Left lung (tissue), 10 donors: ENCODE results near the gene TENM3. TPM values are rescaled to one million over a fixed set of nuclear protein-coding genes. Genes with fewer than 3 reads are reported as not detected.

Source experiments
- ATAC-seq: fragments of 200-7000 bp; cut with Tn5 transposase; one replicate; pipeline ENCODE4 v1.9.1; 2020; ENCODE audit warnings: moderate library complexity
- DNase-seq, 4 donors: peaks; one replicate each; pipeline ENCODE4 v3.0.0-alpha.2; 2013 to 2020
- H3K27ac ChIP-seq, 2 donors: fragments of 200-600 bp; sonication (generic) in 1 of 2; one replicate each; pipeline versions ENCODE4 v1.5.0 to v1.8.0; 2020 to 2021
- H3K27me3 ChIP-seq, 2 donors: fragments of 200-600 bp; sonication (generic) in 1 of 2; one replicate each; pipeline versions ENCODE4 v1.5.0 to v1.8.0; 2020 to 2021
- H3K36me3 ChIP-seq, 2 donors: fragments of 200-600 bp; sonication (generic) in 1 of 2; one replicate each; pipeline versions ENCODE4 v1.5.0 to v1.8.0; 2020 to 2021
- H3K4me1 ChIP-seq, 2 donors: fragments of 200-600 bp; one replicate each; pipeline ENCODE4 v1.8.0; 2021
- H3K4me3 ChIP-seq, 2 donors: fragments of 200-600 bp; sonication (generic) in 1 of 2; one replicate each; pipeline versions ENCODE4 v1.5.0 to v1.8.0; 2020 to 2021; ENCODE audit warnings: mild to moderate bottlenecking in 1 of 2
- H3K9me3 ChIP-seq, 2 donors: fragments of 200-600 bp; sonication (generic) in 1 of 2; one replicate each; pipeline versions ENCODE4 v1.5.0 to v1.8.0; 2020 to 2021
- CTCF ChIP-seq, 2 donors: fragments of 200-600 bp; sonication (generic) in 1 of 2; IDR thresholded peaks; one replicate each; pipeline versions ENCODE4 v1.5.0 to v1.8.0; 2021; ENCODE audit warnings: antibody characterized with exemption in 2 of 2
- intact Hi-C, 2 donors: fragments of 100-400 bp; cut with DNase I; formaldehyde crosslinking; loops; one replicate each; pipeline versions ENCODE4 v1.11.2 to v1.14.2; 2022
- polyA plus RNA-seq, 6 donors: library from polyadenylated mRNA; unstranded; fragments of 120-200 nt; gene quantifications; one replicate each; pipeline ENCODE4 v1.2.1, GENCODE V29; 2013; ENCODE audit not compliant: insufficient read length in 6 of 6
- total RNA-seq, 2 donors: library from RNA; stranded (reverse); fragmentation: NEBNext Ultra II Directional; extraction: Animal tissue kit (Norgen Biotek cat#: 25700); gene quantifications; one replicate each; pipeline ENCODE4 v1.2.1, GENCODE V29; 2021
- donor health status: DM: no; HTN: yes; CAD: no.
- donor health status: DM: no; HTN: no; CAD: no.

Gene TENM3
- total and polyA plus RNA-seq, 8 donors: 2.2 to 5.6 (median 3.1) TPM

DNA sequence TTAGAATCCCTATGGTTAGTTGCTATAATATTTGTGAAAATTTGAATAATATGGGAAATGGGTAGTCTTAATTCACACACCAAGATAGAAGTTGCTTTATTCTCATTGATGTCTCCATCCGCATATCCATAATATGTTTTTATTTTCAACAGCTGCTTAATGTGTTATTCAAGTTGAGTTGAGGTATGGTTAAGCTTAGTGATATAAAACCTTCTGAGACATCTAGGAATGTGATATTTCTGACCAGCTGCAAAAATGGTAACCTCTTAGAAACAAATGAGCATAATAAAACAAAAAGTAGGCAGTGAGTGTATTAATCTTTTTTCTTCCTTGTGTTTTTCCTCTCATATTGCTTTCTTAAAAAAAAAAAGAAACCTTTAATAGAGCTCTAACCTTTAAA lies 172.9 kb downstream of the TENM3 start:
- ATAC-seq (no peak), DNase-seq (no peak)
- TF ChIP-seq CTCF (IDR thresholded peaks at IDR 0.05): no peak
- Histone ChIP-seq H3K4me3 (no peak overlapping the region), H3K27ac (no peak overlapping the region), H3K9me3 (peaks cover 0 to 11% of the 10 kb centered on the region in 2 donors), H3K4me1 (no peaks in the 10 kb centered on the region), H3K36me3 (no peaks in the 10 kb centered on the region), H3K27me3 (no peaks in the 10 kb centered on the region)
- intact Hi-C loops: no loop called here

DNA sequence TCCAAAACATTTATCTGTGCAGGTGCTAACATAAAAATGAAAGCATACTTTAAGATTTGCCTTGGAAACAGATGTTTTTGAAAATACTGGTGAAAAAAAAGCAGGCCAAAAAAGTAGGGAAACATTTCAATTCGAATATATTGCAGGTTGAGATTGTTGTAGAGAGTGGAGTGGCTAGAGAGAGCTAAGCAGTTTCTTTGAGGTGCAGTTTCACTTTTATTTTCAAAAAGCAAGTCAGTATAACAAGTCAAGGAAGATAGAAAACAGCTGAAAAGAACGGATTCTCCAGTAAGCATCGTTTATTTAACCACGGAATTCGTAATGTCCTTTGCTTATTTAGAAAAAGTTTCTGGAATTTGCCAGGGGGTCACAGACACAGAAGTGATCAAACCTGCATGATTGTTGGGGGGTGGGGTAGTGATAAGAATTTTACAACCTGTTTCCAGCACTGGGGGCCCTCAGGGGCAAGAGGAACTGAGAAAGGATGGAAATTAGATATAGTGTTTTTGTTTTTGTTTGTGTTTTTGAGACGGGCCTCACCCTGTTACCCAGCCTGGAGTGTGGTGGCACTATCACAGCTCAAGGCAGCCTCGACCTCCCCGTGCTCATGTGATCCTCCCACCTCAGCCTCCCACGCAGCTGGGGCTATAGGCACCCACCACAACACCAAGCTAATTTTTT lies 175.0 kb downstream of the TENM3 start:
- Histone ChIP-seq H3K36me3 (no peaks in the 10 kb centered on the region), H3K4me1 (no peaks in the 10 kb centered on the region), H3K27me3 (no peaks in the 10 kb centered on the region), H3K9me3 (peaks cover 0 to 7% of the 10 kb centered on the region in 2 donors), H3K4me3 (no peak overlapping the region), H3K27ac (no peak overlapping the region)
- no peak for TF ChIP-seq CTCF (IDR thresholded peaks at IDR 0.05)
- no peak for DNase-seq
- intact Hi-C loops: no loop called here
- no peak for ATAC-seq

- intact Hi-C loops: no loop called here
- no peak for ATAC-seq
- no peak overlapping the region for H3K4me3 ChIP-seq
These were observed 177.0 kb downstream of the TENM3 start for GRCh38 chr4:182420189-182420588.

DNA sequence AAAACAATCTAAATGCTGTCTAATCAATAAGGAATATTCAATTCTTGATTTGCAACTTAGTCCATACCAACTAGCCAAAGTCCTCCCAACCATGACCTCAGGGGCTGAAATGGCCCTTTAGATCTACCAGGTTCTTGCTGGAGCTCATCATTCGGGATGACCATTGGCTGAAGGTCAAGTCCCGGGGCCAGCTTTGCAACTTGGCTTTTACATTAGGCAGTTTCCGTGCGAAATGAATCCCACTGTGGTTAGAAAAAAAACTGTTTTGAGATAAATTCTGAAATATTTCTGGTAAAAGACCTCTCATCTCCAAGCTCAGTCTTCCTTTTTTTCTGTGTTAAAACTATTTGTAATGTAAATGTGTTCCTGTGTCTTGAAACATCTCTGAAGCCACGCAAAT lies 178.6 kb downstream of the TENM3 start:
- DNase-seq: no peak
- ATAC-seq: no peak
- Histone ChIP-seq H3K36me3 (no peaks in the 10 kb centered on the region), H3K4me3 (no peak overlapping the region), H3K27me3 (no peaks in the 10 kb centered on the region), H3K4me1 (no peaks in the 10 kb centered on the region), H3K27ac (no peak overlapping the region), H3K9me3 (no peaks in the 10 kb centered on the region)
- intact Hi-C loops: no loop called here
- TF ChIP-seq CTCF (IDR thresholded peaks at IDR 0.05): no peak

More at GRCh38 chr4:182420189-182420588, 177.0 kb downstream of the TENM3 start:
- TF ChIP-seq CTCF (IDR thresholded peaks at IDR 0.05): no peak
- H3K9me3 ChIP-seq: no peaks in the 10 kb centered on the region
- no peak for DNase-seq
- H3K36me3 ChIP-seq: no peaks in the 10 kb centered on the region
- no peaks in the 10 kb centered on the region for H3K27me3 ChIP-seq
- no peaks in the 10 kb centered on the region for H3K4me1 ChIP-seq
- no peak overlapping the region for H3K27ac ChIP-seq

- intact Hi-C loops: no loop called here
- no peak for DNase-seq
- no peak for TF ChIP-seq CTCF (IDR thresholded peaks at IDR 0.05)
These were observed 182.1 kb downstream of the TENM3 start for GRCh38 chr4:182425302-182425701.

More at GRCh38 chr4:182425302-182425701, 182.1 kb downstream of the TENM3 start:
- Histone ChIP-seq H3K36me3 (no peaks in the 10 kb centered on the region), H3K4me3 (no peak overlapping the region), H3K9me3 (no peaks in the 10 kb centered on the region), H3K27me3 (no peaks in the 10 kb centered on the region), H3K4me1 (no peaks in the 10 kb centered on the region), H3K27ac (no peak overlapping the region)
- no peak for ATAC-seq
